HG03103 (cell line): ENCODE results near the gene SLC10A1.
"Not testable (repeated sequence)": the region's sequence is repeated elsewhere in the genome, so short reads cannot be mapped to it uniquely, and the experiment has no call there.

Experiments used
- ATAC-seq: cut with Tn5 transposase; IDR thresholded peaks from one replicate; pipeline ENCODE4 v1.9.1; 2021; ENCODE audit warnings: low read depth; ENCODE audit not compliant: unreplicated experiment

Gene SLC10A1

DNA sequence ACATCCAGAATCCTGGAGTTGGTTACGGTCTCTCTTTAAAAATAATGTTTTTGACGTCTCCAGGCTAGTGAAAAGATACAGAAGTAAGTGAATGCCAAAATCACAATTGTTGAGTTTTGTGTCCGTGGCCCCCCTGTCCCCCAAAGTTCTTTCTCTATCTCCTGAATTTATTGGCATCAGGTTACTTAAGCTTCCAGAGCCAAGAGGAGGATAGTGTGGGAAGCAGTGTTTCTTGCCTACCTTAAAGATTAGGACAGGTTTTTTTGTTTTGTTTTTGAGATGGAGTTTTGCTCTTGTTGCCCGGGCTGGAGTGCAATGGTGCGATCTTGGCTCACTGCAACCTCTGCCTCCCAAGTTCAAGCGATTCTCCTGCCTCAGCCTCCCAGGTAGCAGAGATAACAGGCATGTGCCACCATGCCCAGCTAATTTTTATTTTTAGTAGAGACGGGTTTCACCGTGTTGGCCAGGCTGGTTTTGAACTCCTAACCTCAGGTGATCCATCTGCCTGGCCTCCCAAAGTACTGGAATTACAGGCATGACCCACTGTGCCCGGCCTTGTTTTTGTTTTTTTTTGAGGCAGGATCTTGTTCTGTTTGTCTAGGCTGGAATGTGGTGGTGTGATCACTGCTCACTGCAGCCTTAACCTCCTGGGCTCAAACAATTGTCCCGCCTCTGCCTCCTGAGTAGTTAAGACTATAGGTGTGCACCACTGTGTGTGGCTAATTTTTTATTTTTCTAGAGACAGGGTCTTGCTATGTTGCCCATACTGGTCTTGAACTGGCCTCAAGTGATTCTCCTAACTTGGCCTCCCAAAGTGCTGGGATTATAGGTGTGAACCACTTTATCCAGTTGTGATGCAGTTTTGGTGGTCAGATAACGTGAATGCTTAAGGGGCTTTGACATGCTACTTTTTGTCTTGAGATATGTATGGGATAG lies 24.7 kb downstream of the SLC10A1 start:
- ATAC-seq, result no peak

DNA sequence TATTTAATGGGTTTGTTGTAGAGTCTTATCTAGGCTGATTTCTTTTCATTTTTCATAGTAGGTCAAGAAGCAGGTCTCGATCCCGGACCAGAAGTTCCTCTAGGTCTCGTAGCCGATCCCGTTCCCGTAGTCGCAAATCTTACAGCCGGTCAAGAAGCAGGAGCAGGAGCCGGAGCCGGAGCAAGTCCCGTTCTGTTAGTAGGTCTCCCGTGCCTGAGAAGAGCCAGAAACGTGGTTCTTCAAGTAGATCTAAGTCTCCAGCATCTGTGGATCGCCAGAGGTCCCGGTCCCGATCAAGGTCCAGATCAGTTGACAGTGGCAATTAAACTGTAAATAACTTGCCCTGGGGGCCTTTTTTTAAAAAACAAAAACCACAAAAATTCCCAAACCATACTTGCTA lies 25.9 kb downstream of the SLC10A1 start:
- no peak for ATAC-seq

DNA sequence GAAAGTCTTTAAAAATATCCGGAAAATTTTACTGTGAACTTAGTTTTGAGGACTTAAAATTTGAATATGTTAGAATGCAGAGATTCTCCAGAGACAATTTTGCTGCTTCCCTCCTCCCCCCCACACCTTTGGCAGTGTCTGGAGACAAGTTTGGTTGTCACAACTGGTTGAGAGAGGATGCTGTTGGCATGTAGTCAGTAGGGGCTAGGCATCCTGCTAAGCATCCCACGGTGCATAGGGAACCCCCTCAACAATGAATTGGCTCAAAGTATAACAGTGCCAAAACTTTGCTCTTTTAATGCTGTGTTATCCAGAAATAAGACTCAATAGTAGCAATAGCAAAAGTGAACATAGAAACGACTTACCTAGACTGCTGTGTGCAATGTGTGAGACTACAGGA lies 26.5 kb downstream of the SLC10A1 start:
- ATAC-seq, result no peak

DNA sequence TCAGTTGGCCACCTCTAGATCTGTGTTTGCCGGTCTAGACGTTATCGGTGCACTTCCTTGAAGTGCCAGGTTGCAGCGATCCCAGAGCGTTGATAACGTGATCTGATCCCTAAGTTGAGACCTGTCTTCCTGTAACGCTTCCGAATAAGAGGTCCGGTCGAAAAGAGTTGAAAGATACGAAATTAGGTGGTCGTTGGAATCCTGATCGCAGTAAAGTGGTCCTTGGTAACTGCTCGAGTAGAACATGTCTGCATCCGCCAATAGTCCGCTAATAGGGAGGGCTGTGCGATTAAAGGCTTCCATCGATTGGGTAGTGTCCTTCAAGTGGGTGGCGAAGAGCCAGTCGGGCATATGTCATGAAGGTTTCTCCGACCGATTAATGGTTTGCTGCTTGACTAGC lies 27.4 kb downstream of the SLC10A1 start:
- ATAC-seq, result no peak

DNA sequence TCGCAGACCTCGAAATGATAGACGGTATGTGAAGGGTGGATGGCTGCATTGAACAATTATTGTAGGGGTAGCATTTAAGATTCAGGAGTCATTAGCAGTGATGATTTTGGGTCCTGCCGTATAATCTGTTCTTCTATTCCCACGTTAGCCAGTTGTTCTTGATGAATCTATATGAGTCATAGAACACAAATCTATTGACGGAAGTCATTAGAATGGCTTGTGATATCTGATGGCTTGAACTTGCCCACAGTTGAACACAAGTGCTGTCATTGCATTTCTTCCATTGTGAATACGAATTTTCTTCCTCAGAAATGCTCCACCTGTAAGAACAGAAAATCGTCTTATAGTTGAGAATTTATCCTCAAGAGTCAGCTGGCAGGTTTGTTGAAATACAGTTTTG lies 28.2 kb downstream of the SLC10A1 start:
- no peak for ATAC-seq

DNA sequence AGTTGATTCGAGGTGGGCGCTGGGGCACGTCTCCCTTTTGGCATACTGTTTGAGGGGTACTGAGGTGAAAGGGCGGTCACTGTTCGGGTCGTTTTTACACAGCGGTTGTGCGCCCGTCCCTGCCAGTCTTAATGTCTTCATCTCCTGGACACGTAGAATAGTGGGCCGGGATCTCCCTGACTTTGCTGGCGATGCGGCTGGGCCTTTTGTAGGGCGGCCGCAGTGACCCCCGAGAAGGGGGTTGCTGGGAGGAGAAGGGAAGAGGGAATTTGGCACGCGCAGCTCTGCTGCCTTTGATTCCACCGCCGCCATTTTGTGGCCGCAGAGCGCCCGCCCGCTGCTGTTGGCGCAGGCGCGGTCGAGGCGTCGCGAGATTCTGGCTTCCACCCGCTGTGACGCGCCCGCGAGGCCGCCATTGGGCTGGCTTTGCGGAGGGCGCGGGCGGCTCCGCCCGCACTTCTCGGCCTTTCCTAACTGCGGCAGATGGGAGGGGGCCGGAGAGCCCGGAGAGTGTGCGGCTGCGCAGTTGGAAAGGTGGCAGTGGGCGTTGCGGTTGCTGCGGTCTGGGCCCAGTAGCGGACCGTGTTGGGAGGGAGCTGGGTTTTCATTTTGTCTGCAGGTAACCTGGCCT lies 29.6 kb downstream of the SLC10A1 start:
- ATAC-seq, result peak; percentile 47

DNA sequence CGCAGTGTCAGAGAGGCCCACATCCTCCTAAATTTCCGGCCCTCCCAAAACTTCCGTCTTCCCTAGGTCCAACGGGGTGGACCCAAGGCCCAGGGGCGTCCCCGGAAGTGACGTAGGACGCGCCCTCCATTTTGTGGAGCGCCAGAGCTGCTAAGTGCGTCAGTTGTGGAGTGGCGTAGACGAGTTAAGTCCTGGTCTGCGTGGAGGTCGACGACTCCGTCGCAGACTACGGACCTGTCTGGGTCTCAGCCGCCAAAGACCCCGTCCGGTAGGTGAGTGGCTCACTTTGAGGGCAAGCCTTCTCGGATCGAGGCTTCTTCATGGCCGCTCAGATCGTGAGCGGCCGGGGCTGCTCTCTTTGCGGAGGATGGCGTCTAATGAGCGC lies 30.1 kb downstream of the SLC10A1 start, which contains the start of gene SRSF5:
TSS of gene SRSF5 (plus strand) at position 159 of the 385 bp plus-strand sequence. CDS start 1,015 bp downstream, outside the sequence.
- ATAC-seq, result peak; percentile 76

DNA sequence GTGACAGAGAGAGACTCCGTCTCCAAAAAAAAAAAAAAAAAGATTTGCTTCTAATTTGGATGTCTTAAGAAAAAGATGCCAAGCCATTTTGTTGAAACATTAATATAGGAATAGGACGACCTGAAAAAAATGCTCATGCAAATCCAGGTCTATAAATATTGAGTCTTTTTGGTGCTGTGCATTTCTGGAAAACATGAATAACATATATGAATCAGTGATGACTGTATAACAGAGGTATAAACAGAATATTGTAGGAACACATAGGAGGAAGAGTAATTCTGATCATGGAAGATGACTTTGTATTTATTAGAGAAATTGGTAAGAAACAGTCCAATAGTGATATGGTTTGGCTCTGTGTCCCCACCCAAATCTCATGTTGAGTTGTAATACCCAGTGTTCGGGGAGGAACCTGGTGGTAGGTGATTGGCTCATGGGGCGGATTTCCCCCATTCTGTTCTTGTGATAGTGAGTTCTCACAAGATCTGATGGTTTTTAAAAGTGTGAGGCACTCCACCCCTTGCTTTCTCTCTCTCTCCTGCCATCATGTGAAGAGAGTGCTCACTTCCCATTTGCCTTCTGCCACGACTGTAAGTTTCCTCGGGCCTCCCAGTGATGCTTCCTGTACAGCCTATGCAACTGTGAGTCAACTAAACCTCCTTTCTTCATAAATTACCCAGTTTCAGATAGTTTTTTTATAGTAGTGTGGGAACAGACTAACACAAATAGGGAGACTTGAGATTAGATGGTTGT lies 33.1 kb downstream of the SLC10A1 start:
- ATAC-seq, result no peak

DNA sequence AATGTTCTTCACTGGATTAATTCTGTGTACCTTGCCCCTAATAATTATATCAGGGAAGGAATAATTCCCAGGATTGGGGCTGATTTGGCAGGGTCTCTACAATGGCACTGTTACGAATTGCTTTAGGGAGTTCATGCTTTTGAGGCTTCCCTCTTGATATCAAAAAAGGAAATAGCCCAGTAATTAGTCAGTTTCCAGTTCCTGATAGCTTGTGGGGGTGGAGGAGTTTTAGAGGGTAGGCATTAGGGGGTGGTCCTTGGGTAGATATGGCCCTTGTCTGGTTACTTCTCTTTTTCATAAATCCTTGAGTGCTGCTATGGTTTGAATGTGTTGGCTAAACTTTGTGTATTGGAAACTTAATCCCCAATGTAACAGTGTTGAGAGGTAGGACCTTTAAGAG lies 36.2 kb downstream of the SLC10A1 start:
- ATAC-seq, result no peak

DNA sequence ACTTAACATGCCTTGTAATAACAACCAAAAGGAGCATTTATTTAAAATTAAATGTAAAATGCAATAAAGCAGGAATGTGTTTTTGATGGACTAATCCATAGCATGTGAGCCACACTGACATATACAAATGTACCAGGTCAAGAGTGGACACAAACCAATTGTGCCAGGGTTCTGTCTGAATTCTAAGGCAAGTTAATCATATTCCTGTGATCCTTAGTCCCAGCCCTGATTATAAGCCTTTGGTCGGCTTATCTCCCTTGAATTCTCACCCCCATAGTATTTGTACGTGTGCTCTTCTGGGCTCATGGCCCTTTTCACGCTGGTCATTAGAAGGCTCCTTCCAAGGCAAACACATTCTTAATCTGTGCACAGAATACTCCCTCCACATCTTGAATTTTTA lies 40.7 kb downstream of the SLC10A1 start:
- no peak for ATAC-seq

DNA sequence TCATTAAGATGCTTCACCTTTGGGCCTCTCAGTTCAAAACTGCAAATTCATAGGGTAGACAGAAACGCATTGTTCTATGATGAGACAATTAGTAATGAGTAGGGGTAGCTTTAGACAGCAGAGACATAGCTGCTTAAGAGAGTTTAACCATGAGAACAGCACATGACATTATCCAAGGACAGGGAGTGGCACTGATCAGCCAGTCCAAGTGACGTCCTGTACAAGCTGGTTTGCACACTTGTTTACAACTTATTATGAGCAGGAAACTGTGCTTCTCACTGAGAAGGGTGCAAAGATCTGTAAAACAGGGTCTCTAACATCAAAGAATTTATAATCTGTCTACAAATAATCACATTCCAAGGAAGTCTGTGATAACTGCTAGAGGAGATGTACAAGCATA lies 41.3 kb downstream of the SLC10A1 start:
- ATAC-seq, result no peak

DNA sequence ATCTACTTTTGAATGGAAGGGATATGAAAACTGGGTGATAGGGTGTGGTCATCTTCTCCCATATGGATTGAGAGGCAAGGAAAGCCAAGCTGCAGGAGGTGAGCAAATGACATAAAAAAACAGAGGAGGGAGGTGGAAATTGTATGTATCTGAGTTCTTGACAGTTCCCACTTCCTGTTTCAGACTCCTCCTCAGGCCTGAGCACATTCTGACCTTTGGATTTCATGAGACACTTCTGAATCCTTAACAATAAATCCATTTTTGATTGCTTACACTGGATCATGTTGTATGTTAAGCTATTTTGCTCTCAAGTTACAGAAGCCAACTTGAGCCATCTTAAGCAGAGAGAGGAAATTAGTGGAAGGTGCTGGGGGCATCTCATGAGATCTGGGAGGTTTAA lies 41.7 kb downstream of the SLC10A1 start:
- ATAC-seq, result no peak

DNA sequence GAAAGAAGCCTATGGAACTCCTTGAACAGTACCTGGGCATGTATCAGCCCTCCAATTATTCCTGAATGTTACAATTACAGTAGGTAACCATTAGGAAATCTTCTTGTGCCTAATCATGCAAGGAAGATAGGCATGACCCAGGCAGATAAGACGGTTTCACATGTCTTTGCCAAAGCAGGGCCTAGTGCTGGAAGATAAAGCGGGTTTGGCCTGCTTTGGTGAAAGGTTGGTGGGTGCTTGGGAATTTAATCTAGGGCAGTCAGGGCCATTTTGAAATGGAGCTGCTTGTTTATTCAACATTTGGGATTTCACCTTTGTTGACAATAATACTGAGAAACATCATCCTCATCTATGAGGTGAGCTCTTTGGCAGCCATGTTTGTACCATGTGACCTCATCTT lies 42.6 kb downstream of the SLC10A1 start:
- ATAC-seq, result no peak

DNA sequence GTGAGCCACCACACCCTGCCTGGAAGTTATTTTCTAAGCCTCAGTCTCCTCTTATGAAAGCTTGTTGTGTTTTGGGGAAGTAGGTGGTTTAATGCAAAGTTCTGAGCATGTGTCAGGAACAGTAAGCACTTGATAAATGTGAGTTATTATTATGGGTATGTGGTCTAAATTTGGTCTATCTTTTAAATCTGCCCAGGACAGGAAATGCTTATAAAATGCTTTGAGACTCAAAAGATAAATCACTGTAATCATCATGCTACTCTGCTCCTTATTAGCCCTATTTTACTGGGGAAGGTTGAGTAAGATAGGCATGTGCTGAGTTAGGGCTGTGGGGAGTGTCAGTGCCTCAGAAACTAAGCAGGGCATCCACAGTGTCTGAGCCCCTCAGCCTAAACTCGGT lies 43.2 kb downstream of the SLC10A1 start:
- ATAC-seq, result no peak

DNA sequence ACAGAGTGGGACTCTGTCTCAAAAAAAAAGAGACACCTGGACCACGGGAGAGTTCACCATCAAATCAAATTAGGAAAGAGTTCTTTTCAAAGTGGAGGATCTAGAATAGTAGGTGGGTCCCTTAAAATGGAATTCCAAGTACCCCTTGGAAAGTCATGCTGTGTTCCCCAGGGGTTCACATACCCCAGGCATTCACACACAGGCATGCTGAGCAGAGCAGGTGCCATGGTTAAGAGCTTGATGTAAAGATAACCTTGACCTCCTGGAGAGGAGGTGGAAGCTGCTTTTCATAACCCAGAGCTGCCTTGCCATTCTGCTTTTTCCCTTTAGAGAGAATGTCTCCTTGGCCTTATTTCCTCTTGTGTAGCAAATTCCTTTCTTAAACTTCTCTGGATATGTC lies 44.3 kb downstream of the SLC10A1 start:
- no peak for ATAC-seq

DNA sequence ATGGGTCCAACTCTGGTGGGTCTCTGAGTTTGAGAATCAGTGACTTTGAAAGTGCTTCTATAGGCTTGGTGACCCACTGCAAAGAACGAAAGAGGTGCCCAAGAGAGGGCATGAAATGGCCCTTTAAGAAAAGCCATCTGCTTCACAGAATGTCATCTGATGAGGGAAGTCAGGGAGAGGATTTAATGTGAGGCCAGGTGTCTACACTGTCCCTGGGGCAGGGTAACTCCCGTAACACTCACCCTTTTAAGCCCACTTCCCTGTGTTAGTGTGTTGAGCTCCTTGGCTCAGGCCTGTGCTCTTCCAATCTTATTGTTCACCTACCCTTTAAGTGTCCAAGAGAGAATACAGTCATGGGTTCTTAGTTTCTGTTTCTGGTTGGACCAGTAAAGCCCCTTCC lies 46.5 kb downstream of the SLC10A1 start:
- ATAC-seq, result no peak

DNA sequence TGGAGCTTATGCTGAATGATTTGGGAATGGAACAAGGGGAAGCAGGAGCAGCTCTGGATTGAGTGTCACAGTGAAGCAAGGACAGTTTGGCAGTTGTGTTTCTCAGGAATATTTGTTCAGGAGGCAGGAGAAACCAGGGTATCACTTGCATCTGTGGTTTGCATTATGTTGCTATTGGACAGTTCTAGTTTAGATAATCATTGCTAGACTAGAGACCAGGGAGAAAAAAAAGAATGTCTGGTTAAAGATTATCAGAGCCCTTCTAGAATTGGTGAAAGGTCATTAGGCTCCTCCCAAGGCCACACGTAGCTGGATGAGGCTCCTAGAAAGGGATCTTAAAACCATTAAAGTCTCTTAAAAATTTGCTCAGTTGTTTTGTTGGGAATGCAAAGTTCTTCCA lies 47.1 kb downstream of the SLC10A1 start:
- ATAC-seq, result no peak

DNA sequence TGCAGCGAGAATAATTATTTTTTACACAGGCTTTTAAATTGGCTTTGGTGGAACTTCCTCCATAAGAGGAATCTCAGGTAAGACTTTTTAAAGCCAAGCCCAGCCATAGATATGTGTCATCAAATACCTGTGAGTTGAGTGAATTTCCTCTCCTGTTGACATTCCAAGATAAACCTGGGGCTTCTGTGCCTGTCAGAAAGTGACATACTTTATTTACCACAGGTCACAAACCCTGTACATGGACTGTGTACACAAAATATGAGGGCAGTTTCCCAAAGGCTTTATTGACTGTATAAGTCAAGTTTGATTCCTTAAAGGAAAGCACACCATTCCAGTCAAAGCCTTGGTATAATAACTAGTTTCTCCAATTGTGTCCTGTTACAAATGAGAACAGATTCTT lies 56.0 kb downstream of the SLC10A1 start:
- ATAC-seq, result no peak

DNA sequence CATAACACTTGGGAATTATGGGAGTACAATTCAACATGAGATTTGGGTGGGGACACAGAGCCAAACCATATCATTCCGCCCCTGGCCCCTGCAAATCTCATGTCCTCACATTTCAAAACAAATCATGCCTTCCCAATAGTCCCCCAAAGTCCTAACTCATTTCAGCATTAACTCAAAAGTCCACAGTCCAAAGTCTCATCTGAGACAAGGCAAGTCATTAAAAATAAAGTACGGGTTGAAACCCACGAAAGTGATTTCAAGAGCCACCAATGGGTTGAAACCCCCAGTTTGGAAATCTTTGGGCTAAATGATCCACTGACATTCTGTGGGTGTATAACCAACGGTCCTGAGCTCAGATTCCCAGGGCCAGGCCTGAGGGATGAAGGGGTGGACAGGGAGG lies 60.6 kb downstream of the SLC10A1 start:
- ATAC-seq, result not testable (repeated sequence)

DNA sequence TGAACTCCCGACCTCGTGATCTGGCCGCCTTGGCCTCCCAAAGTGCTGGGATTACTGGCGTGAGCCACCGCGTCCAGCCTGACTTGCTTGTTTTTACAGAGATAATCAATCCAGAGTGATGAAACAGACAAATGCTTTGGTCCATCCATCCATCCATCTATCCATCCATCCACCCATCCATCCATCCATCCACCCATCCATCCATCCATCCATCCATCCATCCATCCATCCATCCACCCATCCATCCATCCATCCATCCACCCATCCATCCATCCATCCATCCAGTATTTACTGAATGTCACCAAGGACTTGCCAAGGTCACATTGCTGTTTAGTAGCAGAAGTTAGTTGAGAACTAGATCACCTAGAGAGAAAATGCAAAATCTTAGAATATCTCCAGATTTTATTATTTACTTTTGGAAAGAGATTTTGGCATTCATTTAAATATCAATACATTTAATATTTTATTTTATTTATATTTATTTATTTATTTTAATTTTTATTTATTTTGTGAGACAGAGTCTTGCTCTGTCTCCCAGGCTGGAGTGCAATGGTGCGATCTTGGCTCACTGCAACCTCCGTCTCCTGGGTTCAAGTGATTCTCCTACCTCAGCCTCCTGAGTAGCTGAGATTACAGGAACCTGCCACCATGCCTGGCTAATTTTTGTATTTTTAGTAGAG lies 65.0 kb downstream of the SLC10A1 start:
- not testable (repeated sequence) for ATAC-seq

DNA sequence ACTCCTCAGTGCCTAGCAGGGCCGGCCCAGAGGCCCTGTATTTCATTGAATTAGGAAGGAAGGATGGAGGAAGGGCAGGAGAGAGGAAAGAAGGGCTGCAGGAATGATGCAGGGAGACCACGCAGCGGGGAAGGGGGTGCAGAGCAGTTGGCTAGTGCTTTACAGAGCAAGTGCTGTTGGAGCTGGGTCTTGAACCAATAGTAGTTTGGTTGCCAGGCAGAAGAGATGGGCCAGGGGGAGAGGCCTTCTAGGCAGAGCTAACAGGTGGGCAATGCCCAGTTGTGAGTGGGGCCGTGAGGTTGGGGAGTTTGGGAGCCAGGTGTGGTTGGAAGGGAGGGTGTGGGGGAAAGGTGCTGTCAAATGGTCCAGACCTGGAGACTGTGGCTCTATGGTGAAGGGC lies 69.2 kb downstream of the SLC10A1 start:
- no peak for ATAC-seq
